Measurements from ENCODE around the gene MIA2.
"Not testable (repeated sequence)": the region's sequence is repeated elsewhere in the genome, so short reads cannot be mapped to it uniquely, and the experiment has no call there.

MIA2 gene

DNA sequence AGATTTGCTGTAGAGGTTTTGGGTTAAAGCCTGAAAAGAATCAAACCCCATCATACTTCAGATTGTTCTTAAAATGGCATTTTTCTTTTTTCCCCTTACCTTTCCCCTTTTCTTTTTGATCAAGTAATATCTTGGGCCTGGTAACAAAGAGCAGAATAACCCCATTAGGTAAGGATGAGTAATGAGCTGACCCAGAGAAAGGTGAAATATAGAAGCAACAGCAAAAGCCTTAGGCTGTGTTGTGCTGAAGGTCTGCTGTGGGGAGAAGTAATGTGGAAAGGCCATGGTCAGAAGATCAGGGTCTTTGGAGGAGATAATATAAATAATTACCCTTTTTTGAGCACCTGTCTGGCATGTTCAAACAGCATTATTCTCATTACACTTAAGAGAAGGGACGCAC lies 42.3 kb downstream of the MIA2 start:
- no peak for DNase-seq

DNA sequence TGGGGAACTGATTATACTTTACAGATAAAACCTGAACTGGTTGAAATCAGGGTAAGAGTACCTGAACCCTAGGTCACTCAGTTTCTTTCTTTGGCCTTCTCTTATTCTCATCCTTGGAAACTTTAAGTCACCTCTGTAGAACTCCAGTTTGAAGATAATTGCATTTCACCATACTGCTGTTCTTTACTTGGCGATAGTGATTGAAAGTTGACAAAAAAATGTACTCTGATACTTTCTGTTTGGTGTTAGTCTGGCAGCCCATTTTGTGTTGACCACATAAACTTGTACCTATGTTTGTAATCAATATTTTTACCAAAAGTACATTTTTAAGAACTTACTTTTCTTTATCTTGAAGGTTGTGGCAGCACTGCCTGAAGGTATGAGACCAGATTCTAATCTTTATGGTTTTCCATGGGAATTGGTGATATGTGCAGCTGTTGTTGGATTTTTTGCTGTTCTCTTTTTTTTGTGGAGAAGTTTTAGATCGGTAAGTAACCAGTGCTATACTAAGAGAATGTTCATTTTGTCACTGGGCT lies 42.9 kb downstream of the MIA2 start:
- no peak for DNase-seq

DNA sequence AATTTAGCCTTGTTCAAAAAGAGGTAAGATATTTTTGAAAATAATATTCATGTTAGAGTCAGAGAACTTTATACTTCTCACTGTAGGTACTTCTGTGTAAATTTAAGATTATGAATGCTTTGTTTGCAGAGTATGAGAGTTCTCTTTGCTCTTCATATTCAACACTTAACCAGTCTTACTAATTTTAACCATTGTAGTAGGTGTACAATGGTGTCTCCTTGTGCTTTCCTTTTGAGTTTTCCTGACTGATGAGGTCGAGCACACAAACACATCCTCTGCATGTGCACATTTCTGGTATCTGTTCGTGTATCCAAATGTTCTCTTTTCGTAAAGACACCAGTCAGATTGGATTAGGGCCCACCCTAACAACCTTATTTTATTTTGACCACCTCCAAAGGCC lies 45.8 kb downstream of the MIA2 start:
- DNase-seq = no peak

DNA sequence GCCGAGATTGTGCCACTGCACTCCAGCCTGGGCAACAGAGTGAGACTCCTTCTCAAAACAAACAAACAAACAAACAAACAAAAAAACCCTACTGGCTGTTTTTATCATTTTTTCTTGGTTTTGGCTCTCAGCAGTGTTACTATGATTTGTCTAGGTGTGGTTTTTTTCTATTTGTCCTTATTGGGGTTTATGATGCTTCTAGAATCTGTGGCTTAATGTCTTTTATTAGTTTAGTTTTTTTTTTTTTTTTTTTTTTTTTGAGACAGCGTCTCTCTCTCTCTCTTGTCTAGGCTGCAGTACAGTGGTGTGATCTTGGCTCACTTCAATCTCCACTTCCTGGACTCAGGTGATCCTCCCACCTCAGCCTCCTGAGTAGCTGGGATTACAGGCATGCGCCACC lies 47.0 kb downstream of the MIA2 start:
- not testable (repeated sequence) for DNase-seq

DNA sequence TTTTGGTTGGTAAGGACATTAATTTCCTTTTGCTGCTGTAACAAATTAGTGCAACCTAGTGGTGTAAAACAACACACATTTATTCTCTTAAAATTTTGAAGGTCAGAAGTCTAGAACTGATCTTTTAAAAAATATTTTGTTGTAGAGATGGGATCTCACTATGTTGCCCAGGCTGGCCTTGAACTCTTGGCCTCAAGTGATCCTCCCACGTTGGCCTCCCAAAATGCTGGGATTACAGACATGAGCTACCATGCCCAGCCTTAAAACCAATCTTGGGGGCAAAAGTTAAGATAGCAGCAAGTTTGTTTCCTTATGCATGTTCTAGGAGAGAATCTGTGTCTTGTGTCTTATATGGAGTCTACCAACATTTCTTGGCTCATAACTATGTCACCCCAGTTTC lies 55.8 kb downstream of the MIA2 start:
- no peak for DNase-seq

DNA sequence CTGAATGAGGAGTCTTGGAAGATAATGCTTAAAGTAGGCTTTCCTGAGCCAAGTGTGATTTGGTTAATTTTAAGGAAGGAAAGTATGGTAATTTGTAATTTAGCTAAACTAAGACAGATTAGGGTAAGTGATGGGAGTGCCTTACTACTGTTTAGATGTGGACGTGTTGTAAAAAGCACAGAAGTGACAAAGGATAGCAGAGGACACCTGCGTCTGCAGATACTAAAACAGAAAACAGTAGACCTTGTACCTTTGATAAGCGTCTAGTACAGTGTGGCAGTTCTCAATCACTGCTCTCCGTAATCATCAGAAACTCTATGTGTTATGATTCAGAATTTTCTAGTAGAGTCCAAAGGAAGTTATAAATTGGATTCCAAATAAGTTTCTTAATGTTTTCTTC lies 58.0 kb downstream of the MIA2 start:
- DNase-seq = no peak

DNA sequence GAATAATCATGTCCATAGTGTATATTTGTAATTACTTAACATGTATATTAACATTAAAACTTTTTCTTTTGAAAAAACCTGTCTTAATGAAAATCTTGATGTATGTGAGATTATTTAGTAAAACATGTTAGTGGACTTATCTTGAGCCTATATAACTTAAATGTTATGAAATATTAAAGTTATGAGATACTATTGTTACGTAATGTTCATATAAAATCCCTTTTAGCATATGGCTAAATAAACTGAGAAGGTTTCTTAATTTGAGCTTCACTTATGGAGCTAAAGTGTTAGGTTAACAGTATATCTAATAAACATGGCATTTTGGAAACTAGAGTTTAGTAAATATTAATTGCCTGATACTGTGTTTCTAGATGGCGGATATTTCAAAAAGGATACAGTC lies 59.9 kb downstream of the MIA2 start:
- DNase-seq = no peak

DNA sequence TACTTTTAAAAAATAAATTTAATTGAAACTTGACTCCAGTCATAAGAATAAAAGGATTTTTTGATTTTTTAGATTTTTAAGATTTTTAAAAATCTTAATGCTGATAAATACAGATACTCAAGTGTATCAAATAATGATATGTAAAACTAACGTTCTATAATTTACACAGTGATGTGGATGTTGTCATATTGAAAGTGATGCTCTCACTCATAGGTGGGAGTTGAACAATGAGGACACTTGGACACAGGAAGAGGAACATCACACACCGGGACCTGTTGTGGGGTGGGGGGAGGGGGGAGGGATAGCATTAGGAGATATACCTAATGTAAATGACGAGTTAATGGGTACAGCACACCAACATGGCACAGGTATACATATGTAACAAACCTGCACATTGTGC lies 66.7 kb downstream of the MIA2 start:
- not testable (repeated sequence) for DNase-seq

DNA sequence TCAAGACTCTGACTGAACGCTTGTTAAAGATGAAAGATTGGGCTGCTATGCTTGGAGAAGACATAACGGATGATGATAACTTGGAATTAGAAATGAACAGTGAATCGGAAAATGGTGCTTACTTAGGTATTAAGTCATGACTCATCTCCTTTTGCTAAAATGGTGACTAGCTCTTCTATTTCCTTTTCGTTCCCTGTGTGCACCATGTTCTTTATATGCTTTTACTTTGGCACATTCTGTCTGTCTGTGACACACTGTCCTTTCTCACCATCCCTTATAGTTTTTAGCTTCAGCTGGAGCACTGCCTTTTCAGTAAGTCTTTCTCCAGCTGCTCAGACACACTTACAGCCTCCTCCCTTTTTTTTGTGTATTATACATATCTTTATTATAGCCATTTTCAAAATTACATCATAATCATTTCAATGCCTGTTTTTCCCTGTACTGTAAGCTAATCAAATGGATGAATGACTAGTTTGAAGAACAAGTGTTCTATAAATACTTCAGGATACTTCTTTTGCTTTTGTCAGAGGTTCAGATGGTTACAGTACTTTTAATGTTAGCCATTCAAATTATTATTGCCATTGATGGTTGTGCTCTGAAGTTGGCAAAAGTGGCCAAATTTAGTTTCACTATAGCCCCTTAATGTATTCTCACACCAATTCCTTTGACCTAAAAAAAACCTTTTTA lies 68.6 kb downstream of the MIA2 start:
- no peak for DNase-seq

DNA sequence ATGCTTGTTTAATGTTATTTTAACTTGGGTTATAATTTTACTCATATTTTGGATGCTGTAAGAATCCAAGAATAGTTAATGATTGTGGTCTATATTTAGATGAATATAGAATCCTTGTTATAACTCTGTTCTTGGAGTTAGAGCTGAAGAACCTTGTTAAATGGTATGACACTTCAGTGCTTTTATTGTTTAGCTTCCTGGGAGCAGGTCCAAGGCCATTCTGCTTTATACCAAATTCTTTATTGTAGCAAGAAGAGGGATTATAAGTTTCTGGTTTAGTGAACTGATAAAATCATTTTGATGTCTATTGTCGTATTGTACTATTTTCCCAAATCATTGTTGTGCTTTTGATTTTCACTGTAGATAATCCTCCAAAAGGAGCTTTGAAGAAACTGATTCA lies 69.4 kb downstream of the MIA2 start:
- no peak for DNase-seq

DNA sequence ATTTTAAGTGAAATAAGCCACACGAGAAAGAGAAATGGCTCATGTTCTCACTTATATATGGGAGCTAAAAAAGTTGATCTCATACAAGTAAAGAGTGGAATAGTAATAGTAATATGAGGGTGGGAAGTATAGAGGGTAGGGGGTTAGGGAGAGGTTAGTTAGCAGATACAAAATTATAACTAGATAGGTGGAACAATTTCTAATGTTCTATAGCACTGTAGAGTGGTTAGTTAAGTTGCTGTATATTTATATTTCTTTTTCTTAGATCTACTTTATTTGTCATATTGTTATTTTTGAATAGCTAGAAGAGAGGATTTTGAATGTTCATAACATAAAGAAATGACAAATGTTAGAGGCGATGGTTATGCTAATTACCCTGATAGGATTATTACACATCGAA lies 74.1 kb downstream of the MIA2 start:
- no peak for DNase-seq

DNA sequence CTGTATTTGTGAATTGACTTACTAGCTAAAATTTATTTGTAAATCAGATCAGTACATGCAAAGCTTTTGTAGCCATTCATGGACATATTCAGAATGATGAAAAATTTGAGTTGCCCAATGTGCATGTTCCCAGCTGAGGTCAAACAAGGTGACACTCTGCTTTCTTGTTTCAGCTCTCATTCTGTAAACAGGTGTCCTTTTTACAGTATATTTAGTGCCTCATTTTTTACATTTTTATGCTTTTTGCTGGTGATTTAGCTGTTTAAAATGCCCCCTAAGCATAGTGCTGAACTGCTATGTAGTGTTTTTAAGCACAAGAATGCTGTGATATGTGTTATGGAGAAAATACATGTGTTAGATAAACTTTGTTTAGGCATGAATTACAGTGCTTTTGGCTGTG lies 76.3 kb downstream of the MIA2 start:
- no peak for DNase-seq

DNA sequence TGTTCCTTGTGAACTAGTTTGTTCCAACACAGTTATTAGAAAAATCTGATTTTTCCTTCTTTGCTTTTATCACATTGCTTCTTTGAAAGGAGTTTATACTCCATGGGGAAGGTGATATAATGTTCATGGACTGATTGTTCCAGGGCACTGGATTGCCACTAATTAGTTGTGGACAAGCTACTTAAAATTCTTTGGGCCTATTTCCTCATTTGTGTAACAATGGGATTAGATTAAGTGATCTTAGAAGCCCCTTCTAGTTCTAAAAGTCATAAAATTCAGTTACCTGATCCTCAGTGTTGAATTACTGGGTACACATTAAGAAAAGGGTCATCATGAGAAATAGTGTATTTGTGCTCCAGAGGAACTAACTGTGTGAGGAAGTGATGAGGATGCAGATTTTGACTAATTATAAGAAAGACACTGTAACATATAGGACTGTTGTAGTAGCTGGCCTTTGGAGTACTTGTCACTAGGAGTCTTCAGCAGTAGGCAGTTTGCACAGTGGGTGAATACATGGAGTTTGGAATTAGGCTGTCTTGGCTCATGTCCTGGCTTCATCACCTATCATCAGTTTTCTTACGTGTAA lies 82.2 kb downstream of the MIA2 start:
- no peak for DNase-seq

DNA sequence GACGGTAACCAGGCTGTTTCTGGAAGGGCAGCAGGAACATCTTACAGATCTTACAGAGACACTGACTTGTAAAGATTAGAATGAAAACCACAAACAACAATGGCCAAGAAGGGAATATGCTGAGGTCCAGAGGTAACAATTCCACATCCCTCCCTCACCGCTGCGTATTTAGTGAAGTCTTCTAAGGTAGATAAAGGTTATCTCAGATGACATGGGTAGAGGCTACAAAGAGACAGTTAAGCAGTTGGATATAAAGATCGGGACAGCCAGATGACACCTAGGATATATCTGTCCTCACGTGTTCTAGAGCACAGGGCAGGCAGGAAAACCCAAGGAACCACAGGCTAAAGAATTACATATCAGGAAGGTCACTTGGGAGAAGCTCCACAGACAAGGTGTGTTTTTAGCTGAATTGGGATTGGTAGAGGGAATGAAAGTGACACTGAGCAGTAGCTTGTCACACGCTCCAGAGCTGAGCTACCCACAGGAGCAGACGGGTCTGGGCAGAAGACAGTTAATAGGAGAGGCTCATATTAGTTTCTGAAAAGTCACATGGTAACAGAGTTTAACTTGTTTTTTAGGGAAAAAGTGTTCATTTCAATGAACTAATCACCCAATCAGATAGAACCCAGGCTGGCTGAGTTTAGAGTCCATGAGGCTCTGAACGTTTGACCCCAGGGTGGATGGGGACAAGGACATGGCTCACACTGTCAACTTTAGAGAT lies 83.3 kb downstream of the MIA2 start:
- no peak for DNase-seq

DNA sequence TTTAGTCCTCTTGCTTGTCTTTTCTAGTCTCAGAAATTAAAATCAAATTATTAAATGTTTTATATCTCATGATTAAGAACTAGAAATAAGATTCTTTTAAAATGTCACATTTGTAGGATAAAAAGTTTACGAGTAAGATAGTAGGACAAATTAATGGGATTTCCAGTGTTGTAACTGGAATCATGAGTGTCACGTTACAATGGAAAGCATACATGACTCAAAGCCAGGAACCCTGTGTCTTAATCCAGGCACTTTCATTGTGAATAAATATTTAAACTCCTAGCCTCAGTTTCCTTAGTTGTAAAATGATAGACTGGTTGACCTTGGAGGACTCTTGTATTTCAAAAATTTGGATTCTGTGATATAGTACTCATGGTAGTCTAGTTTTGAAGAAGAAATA lies 84.9 kb downstream of the MIA2 start:
- DNase-seq = no peak

DNA sequence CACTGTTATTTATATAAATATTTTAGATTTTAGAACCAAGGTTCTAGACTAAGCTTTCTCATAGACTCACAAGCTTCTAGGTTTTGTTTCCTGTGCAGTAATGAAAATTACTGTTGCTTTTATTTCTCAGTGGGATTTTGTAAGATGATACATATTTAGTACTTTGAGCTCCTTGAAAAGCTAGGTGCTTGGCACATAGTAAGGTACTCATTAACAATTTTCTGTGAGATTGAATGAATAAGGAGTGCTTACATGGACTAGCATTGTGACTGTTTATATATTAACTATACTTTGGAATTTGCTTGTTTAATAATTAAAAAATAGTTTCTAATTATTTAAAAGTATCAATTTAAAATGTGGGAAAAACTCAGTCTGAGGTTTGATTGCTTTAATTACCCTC lies 85.7 kb downstream of the MIA2 start:
- DNase-seq = no peak

DNA sequence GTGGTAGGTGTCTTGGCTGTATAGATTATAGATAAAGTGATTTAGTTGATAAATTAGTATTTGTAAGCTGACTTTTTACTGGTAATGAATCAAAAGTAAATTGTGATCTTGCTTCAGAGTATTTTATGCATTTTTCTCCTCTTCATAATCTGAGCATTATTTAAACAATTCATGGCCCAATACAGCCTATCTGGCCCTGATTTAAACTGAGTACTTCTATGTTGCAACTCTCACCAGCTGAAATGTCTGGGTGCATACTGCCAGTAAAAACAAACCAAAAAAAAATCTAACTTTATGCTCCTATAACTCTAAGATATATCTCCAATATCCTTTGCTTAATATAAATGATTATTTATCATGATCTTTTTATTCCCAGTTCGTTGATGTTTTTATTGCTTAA lies 86.6 kb downstream of the MIA2 start:
- no peak for DNase-seq

DNA sequence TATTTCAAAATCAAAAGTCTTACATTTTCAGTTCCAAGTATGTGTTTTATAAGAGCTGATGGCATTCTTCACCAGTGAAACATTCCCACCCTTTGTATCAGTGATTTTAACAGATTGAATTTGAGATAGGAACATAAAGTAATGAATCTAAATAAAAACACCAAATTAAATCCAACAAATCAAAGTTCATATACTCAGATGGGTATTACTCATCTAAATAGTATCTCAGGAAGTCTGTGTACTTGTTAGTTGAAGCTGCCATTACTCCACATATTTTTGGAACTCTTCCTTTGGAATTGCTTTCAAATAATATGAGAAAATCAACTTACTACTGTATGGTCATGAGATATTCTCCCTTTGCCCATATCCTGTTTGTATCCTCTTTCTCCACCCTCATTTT lies 89.1 kb downstream of the MIA2 start:
- DNase-seq = no peak

DNA sequence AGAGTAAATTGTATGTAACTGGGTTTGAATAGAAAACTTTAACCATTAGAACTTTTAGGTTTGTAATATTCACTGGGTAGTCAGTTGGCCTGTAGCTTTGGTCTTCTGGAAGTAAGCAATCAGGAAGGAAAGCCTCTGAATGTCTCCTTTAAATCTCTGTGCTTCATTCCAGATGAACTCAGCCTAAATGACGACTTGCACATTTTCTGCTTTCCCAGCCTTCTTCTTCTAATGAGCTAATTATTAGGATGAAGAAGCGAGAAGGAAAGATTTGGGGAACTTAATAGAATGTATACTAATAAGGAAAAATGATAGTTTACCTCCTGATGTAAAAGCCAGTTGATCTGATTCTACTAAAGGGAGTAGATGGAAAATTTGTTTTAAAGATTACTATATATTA lies 90.4 kb downstream of the MIA2 start:
- DNase-seq = no peak

DNA sequence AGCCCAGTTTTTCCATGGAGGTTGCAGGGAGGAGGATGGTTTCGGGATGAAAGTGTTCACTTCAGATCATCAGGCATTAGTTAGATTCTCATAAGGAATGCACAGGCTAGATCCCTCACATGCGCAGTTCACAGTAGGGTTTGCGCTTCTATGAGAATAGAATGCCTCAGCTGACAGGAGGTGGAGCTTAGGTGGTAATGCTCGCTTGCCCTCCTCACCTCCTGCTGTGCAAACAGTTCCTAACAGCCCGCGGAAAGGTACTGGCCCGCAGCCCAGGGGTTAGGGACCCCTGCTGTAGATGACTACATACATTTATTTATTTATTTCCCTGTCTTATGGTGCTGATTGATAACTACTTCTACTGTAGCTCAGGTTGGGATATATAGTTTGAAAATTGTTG lies 105.3 kb downstream of the MIA2 start:
- DNase-seq = no peak

DNA sequence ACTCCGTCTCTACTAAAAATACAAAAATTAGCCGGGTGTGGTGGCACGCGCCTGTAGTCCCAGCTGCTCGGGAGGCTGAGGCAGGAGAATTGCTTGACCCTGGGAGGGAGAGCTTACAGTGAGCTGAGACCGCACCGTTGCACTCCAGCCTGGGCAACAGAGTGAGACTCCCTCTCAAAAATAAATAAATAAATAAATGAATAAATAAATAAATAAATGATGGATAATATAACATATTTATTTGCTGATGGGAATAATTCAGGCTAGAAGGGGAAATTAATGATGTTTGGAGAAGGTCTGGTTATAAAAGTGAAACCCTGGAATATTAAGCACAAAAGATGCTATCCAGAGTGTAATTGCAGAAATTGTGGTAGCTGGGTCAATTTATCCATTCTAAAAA lies 107.4 kb downstream of the MIA2 start:
- not testable (repeated sequence) for DNase-seq

DNA sequence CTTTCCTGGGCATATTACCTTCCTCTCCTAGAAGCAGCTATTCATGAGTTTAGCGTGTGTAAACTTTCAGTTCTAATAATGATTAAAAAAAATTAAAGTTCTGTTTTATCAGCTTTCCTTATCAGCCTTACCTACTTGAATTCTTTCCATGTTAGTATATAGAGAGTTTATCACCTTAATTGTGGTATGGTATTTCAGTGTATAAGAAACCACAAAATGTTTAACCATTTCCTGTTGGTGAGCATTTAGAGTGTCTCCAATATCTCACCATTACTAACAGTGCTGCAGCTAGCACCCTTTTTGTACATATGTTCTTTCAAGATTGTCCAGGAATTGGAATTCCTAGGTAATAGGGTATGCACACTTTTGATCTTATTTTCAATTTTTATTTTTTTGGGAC lies 109.1 kb downstream of the MIA2 start:
- no peak for DNase-seq

DNA sequence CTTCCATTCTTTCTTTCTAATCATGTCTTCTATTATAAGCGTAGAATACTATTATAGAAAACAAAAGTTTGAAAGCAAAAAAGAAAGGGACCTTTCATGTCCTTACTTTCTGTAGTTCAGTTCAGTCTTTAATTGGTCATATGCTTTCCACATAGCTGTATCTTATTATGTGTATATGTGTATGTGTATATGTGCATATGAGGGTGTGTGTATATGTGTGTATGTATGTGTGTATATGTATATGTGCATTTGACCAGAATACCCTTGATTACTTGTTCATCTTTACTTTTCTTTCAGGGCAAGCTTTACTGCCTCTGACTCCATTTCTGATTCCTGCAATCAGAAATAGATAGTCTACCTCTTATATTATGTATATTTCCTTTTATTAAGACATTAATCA lies 109.9 kb downstream of the MIA2 start:
- no peak for DNase-seq

DNA sequence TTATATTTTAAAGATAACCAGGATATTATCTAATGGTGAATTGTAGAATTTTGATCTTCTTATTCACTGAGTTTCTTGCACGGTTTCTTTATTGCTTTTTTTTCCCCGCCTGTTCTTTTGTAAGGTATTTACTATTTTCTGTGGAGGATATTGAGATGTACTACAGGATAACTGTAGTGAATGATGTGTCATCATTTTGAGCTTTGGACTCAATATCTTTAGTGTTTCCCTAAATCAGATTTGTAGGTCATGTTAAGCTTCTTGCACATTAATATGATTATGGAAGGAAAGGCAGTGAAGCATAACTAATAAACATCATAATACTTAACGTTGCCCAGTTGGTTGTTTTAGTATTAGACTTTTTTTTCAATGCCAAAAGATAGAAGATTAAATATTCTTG lies 117.2 kb downstream of the MIA2 start:
- no peak for DNase-seq
